Measurements from ENCODE around the gene GOLGA8R. TPM values are rescaled to one million over a fixed set of nuclear protein-coding genes. Genes with fewer than 3 reads are reported as not detected.

Gene GOLGA8R
- total and polyA plus RNA-seq, 5 donors, result 2.3 to 6.0 (median 3.4) TPM

Other genes with a start within 250 kb of the GOLGA8R start
- 1 to 10 TPM; 1.2 to 4.9 (median 1.9) TPM for gene CHRFAM7A, start 20.7 kb downstream of the GOLGA8R start, total RNA-seq
- 1.3 TPM for gene CHRFAM7A, start 20.7 kb downstream of the GOLGA8R start, polyA plus RNA-seq
- gene GOLGA8Q, start 137.8 kb upstream of the GOLGA8R start, total RNA-seq, result 1 to 10 TPM in 1 of 4 donors, under 1 TPM in 2, not detected in 1; 0.71 to 6.8 (median 0.79) TPM
- 1.7 TPM for gene GOLGA8Q, start 137.8 kb upstream of the GOLGA8R start, polyA plus RNA-seq
- gene GOLGA8H, start 189.8 kb upstream of the GOLGA8R start, total RNA-seq, result under 1 TPM in 2 of 4 donors, not detected in 2; 0.28 to 0.79 TPM
- gene GOLGA8H, start 189.8 kb upstream of the GOLGA8R start, polyA plus RNA-seq, result 0.81 TPM

Measured in right cardiac atrium (tissue), 5 donors.